ENCODE results near the gene KAT8.
"Not testable (repeated sequence)": the region's sequence is repeated elsewhere in the genome, so short reads cannot be mapped to it uniquely, and the experiment has no call there.

The KAT8 gene

DNA sequence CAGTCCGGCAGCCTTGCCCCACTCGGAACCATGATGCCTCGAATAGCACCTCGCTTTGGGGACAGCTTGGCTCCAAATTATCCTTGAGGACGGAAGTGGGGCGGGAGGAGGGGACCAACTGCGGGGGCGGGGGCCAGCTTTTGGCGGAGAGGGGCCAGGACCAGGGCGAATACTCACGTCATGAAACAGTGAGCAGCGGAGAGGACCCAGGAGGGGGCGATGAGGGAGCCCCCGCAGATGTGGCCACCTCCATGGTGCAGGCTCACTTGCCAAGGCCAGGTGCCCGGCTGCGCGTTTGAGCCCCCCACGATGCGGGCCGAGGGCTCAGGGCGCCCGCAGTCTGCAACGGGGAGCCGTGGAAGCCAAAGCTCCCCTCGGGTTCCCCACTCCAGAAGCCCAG lies 31.4 kb downstream of the KAT8 start:
- no peak for DNase-seq (ENCODE audit: low spot score)

DNA sequence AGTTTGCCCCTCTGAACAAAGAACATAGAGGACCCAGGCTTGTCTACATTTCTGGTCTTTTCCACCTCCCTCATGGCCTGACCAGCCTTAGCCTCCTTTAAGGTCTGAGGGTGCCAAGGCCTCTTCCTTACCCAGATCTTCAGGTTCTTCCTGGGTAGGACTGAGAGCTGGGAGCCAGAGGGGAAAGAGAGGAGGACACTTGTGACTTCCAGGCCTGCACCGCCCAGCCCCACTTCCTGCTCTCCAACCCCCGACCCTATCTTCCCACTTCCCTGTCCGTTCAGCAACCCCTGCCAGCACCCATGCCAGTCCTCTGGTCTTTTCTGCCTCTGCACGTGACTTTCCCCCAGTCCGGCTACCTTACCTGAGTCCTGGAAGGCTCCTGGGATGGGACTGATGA lies 31.9 kb downstream of the KAT8 start:
- DNase-seq (ENCODE audit: low spot score) = no peak

DNA sequence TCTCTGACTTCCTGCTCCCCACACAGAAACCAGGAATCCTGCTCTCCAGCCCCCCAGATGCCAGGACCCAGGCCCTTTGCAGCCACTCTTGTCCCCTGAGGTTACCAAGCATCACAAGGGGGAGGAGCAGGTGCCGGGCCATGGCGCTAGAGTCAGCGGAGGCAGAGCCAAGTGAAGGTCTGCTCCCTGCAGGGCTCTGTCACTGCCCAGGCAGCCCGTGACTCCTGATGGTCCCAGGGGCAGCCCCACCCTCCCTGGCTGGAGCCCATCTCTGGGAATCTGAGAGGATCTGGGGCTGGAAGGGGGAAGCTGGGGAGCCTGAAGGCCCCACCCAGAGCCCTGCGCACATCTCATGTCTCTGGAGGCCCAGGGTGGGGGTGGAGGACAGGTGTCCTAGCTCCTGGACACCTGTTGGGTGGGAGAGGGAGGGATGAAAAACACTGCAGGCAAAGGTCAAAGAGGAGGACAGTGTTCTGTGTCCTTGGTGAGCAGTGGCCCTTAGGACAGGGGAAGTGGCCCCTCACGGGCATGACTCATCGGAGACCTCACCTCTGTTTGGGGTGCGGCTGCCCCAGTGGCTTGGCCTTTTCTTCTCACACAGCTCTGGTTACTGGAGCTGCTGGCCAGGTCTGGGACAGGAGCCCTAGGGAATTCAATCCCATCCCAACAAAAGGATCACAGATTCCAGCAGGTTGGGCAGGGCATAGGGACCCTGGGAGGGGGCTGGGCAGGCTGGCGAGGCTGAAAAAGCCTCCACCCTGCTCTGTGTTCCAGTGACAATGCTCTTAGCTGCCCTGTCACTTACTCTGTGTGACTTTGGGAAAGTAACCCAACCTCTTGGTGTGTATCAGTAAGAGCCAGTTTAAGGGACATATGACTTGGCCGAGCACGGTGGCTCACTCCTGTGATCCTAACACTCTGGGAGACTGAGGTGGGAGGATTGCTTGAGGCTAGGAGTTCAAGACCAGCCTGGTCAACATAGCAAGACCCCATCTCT lies 32.7 kb downstream of the KAT8 start, which contains the start of gene PRSS36:
Gene PRSS36 (minus strand): TSS at position 173 of the 997 bp plus-strand sequence. CDS start 31 bp downstream, at position 142.
- DNase-seq (ENCODE audit: low spot score) = no peak

DNA sequence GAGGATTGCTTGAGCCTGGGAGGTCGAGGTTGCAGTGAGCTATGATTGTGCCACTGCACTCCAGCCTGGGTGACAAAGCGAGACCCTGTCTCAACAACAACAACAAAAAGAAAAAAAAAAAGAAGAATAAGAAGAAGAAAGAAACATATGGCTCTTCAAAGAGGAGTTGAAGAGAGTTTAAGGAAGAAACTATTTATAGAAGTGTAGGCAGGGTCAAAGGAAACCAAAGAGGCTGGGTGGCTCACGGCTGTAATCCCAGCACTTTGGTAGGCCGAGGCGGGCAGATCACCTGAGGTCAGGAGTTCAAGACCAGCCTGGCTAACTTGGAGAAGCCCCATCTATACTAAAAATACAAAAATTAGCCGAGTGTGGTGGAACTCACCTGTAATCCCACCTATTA lies 33.5 kb downstream of the KAT8 start:
- not testable (repeated sequence) for DNase-seq (ENCODE audit: low spot score)

DNA sequence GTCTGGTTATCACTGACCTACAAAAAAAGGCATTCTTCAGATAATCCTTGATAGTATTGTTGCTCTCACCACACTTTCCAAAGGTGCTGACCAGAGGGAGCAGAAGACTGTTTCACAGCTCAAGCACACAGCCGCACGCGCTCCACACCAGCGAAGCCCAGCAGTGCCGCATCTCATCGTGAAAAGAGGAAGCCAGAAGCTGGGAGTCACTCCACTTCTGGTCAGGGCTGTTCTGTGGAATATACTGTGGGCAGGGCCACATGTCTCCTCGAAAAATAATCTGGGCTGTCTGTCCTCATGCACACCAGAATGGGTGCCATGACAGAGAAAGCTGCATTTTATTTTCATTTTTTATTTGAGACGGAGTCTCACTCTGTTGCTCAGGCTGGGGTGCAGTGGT lies 39.7 kb downstream of the KAT8 start:
- no peak for DNase-seq (ENCODE audit: low spot score)

DNA sequence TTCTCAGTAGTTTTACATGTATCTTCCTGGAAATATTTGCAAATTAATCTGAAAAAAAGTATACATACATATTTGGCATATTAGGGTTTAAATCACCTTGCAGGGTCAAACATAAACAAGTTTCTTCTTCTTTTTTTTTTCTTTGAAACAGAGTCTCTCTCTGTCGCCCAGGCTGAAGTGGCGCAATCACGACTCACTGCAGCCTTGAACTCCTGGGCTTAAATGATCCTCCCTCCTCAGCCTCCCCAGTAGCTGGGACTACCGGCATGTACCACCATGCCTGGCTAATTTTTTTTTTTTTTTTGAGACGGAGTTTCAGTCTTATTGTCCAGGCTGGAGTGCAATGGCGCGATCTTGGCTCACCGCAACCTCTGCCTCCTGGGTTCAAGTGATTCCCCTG lies 49.9 kb downstream of the KAT8 start:
- DNase-seq (ENCODE audit: low spot score) = no peak

DNA sequence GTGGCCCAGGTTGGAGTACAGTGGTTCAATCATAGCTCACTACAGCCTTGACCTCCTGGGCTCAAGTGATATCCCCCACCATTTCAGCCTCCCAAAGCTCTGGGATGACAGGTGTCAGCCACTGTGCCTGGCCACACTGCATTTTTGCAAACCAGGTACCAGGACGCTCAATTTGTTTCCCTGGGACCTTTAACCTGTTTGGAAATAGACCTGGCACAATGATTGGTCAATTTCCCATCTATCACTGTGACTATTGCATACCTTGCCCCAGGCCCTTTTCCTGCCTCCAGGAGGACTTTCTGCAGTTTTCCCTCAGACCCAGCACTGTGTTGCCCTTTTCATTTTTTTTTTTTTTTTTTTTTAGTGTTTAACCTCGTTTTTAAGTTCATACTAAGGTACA lies 51.4 kb downstream of the KAT8 start:
- DNase-seq (ENCODE audit: low spot score) = no peak

DNA sequence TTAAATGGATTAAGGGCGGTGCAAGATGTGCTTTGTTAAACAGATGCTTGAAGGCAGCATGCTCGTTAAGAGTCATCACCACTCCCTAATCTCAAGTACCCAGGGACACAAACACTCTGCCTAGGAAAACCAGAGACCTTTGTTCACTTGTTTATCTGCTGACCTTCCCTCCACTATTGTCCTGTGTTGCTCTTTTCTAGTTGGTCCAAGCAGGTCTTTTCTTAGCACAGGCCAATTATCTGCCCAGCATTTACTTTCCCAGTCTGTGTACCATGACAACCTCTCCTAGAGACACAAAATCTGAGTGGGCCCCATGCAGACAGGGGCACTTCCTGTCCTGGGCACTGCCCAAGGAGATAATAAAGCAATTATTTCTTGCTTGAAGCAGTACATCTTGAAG lies 52.6 kb downstream of the KAT8 start:
- not testable (repeated sequence) for DNase-seq (ENCODE audit: low spot score)

DNA sequence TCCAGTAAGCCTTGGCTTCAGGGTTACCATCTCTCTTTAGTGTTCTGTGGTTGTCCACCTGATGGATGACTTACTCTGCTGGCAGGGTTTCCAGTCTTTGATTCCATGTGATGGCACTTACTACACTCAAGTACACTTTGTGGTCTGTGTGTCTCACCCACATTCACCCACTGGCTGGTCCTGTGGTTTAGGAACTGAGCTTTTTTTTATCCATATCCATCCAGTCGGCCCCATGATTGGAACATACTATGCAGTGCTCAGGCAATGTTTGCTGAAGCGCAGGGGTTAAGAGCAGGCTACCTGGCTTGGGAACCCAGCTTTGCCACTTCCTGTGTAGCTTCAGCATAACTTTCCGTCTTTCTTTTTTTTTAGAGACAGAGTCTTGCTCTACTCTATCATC lies 59.7 kb downstream of the KAT8 start:
- DNase-seq (ENCODE audit: low spot score) = no peak

DNA sequence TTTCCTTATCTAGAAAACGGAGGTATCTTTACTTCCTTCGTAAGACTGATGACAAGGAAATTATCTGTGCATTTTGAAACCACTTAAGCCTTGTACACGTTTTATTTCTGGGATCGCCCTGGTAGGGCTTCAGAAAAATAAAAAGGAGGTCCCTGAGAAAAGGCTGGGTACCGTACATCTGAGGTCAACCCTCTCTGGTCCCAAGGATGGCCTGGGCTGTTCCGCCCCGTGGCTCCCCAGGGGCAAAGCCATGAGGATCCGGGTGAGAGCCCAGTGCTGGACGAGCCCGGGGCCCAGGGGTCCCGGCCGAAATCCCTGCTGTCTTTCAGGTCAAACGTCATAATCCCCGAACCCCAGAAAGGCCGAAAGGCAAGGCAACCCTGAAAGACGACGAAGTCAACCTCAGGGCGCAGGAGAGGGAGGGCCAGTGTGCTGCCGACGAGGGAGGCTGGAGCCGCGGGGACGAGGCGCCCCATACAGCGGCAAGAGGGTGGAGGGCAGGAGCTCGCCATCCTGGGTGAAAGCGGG lies 61.8 kb downstream of the KAT8 start:
- DNase-seq (ENCODE audit: low spot score) = no peak

DNA sequence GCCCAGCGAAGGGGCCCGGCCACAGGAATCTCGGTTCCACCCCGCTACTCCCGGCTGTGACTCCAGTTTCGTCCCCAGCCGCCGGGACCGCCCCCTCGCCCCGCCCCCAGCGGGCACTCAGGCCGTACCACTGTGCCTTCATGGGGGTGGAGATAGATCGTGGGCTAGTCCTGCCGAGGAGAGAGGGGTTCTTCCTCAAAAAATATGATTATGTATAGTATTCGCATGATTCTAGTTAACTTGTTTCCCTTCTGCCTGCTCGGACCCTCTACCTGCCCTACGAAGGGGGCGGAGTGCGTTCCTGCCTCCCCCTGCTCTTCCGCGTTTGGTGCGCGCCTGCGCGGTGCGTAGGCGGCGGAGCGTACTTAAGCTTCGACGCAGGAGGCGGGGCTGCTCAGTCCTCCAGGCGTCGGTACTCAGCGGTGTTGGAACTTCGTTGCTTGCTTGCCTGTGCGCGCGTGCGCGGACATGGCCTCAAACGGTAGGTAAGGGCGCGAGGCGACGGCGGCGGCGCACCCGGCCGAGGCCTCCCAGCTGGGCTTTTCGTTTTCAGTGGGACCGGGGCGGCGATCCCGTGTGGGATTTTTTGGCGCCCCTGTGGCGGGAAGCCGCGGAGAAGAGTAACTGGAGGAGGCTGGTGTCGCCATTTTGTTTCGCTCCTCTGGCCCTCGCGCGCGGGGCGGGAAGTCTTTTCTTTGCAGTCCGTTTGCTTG lies 62.4 kb downstream of the KAT8 start, which contains the start of gene FUS:
Gene FUS (plus strand): TSS at position 393 of the 713 bp plus-strand sequence. CDS start 76 bp downstream, at position 469.
- peak; percentile 94 for DNase-seq (ENCODE audit: low spot score)

All from putamen (tissue), 1 donor.